ENCODE results near the gene NKTR.

The NKTR gene

DNA sequence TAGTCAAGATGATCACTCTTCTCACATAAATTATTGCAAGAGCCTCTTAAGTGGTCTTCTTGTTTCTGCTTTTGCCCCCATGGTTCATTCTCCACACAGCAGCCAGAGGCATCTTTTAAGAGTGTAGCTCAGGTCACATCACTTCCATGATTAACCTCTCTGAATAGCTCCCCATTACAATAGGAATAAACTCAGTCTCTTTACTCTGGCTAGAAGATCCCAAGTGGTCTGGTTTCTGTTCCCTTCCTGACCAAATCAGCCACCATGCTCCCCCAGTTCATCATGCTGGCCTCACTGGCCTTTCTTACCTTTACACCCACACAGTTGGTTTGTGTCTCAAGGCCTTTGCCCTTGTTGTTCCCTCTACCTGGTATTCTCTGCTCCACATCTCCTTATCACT, 93.9 kb downstream of the NKTR start:
- DNase-seq (ENCODE audit: low spot score), result no peak

GRCh38 chr3:42696356-42697288, 96.1 kb downstream of the NKTR start:
- no peak for DNase-seq (ENCODE audit: low spot score)

- DNase-seq (ENCODE audit: low spot score), result no peak
These were observed 97.0 kb downstream of the NKTR start for GRCh38 chr3:42697289-42698051.
